Smooth muscle cell (in vitro differentiated cells): ENCODE results near the gene STIL. TPM values are rescaled to one million over a fixed set of nuclear protein-coding genes. Genes with fewer than 3 reads are reported as not detected.

ENCODE experiments used
- DNase-seq: peaks from one replicate; lab custom pipeline; 2025; ENCODE audit not compliant: unreplicated experiment; lab: John Stamatoyannopoulos, UW
- H2AFZ ChIP-seq: fragments of 200-600 bp; sonication (generic); 2 replicates; pipeline ENCODE4 v1.6.0; 2016; ENCODE audit warnings: antibody characterized with exemption, low read depth, mild to moderate bottlenecking
- H3F3A ChIP-seq: fragments of 200-600 bp; sonication (generic); 2 replicates; pipeline ENCODE4 v1.6.0; 2017; ENCODE audit warnings: antibody characterized with exemption, low read depth
- H3K27ac ChIP-seq: fragments of 200-600 bp; sonication (generic); 2 replicates; pipeline ENCODE4 v1.5.1; 2016; ENCODE audit warnings: low read depth, mild to moderate bottlenecking
- H3K27me3 ChIP-seq: fragments of 200-600 bp; sonication (generic); 2 replicates; pipeline ENCODE4 v1.6.1; 2016; ENCODE audit warnings: low read depth, mild to moderate bottlenecking
- H3K36me3 ChIP-seq: fragments of 200-600 bp; sonication (generic); 2 replicates; pipeline ENCODE4 v1.5.1; 2016; ENCODE audit warnings: low read depth
- H3K4me1 ChIP-seq: fragments of 200-600 bp; sonication (generic); 2 replicates; pipeline ENCODE4 v1.5.1; 2016; ENCODE audit warnings: low read depth
- H3K4me2 ChIP-seq: fragments of 200-600 bp; sonication (generic); 2 replicates; pipeline ENCODE4 v1.6.0; 2016; ENCODE audit warnings: mild to moderate bottlenecking
- H3K4me3 ChIP-seq: fragments of 200-600 bp; sonication (generic); 2 replicates; pipeline ENCODE4 v1.5.1; 2016; ENCODE audit warnings: mild to moderate bottlenecking
- H3K79me2 ChIP-seq: fragments of 200-600 bp; sonication (generic); 2 replicates; pipeline ENCODE4 v1.6.0; 2016; ENCODE audit warnings: low read depth, mild to moderate bottlenecking
- H3K9ac ChIP-seq: fragments of 200-600 bp; sonication (generic); 2 replicates; pipeline ENCODE4 v1.6.0; 2016; ENCODE audit warnings: low read depth
- H3K9me3 ChIP-seq: fragments of 200-600 bp; sonication (generic); replicated peaks from 2 replicates; pipeline ENCODE4 v1.5.1; 2016; ENCODE audit warnings: low read depth
- H4K20me1 ChIP-seq: fragments of 200-600 bp; sonication (generic); 2 replicates; pipeline ENCODE4 v1.6.0; 2016; ENCODE audit warnings: low read depth
- CTCF ChIP-seq: fragments of 200-600 bp; sonication (generic); IDR thresholded peaks from 2 replicates; pipeline ENCODE4 v1.5.1; 2017; ENCODE audit warnings: borderline replicate concordance, mild to moderate bottlenecking, antibody characterized with exemption; ENCODE audit not compliant: insufficient read depth, poor library complexity, severe bottlenecking
- WGBS: methylation state at CpG from one replicate; pipeline ENCODE4 v1.1.7; 2016; ENCODE audit warnings: low lambda C conversion rate; 5-methylcytosine and 5-hydroxymethylcytosine counted together
- polyA plus RNA-seq: library from polyadenylated mRNA; unstranded; fragments of >200 nt; fragmentation: Nextera tagmentation; extraction: Ambion mirVana; gene quantifications from 2 replicates; pipeline ENCODE4 v1.2.1, GENCODE V29; 2016
- total RNA-seq: library from RNA; depleted of rRNA; stranded (reverse); fragments of >200 nt; gene quantifications from 2 replicates; pipeline ENCODE4 v1.2.3, GENCODE V29; 2014

STIL gene
- total and polyA plus RNA-seq, 2 experiments from 2014 or later = 4.6 to 6.1 TPM

- WGBS = 8% methylated on average over 34 of the region's 35 CpGs
- peaks cover 18% of the 10 kb centered on the region for H3K4me1 ChIP-seq
- no peak for TF ChIP-seq CTCF
- H2AFZ ChIP-seq = no peak overlapping the region
- H3K9me3 ChIP-seq = no peaks in the 10 kb centered on the region
- no peaks in the 10 kb centered on the region for H3K36me3 ChIP-seq
- H3K4me2 ChIP-seq = no peak overlapping the region
- DNase-seq = no peak
- H4K20me1 ChIP-seq = peaks cover 4% of the 10 kb centered on the region
- H3K79me2 ChIP-seq = no peaks in the 10 kb centered on the region
- no peak overlapping the region for H3K4me3 ChIP-seq
- H3F3A ChIP-seq = no peaks in the 10 kb centered on the region
- H3K27me3 ChIP-seq = peaks cover 100% of the 10 kb centered on the region
- H3K27ac ChIP-seq = no peak overlapping the region
- no peak overlapping the region for H3K9ac ChIP-seq
These were observed 84.7 kb downstream of the STIL start for GRCh38 chr1:47229031-47229885.

- no peak for DNase-seq
- Histone ChIP-seq H3K4me1 (peaks cover 18% of the 10 kb centered on the region), H4K20me1 (peaks cover 4% of the 10 kb centered on the region), H3K27me3 (peaks cover 100% of the 10 kb centered on the region), H3K36me3 (no peaks in the 10 kb centered on the region), H3K9me3 (no peaks in the 10 kb centered on the region), H3K79me2 (no peaks in the 10 kb centered on the region), H3K27ac (no peak overlapping the region), H3F3A (no peaks in the 10 kb centered on the region), H3K4me2 (no peak overlapping the region), H3K4me3 (no peak overlapping the region), H3K9ac (no peak overlapping the region), H2AFZ (no peak overlapping the region)
- no peak for TF ChIP-seq CTCF
- WGBS = 28% methylated on average over 12 of the region's 12 CpGs
These were observed 85.3 kb downstream of the STIL start for GRCh38 chr1:47228644-47229030.

GRCh38 chr1:47227341-47228232 lies 86.4 kb downstream of the STIL start:
- H3K9ac ChIP-seq = no peak overlapping the region
- no peak overlapping the region for H3K4me2 ChIP-seq
- DNase-seq = no peak
- H3K4me3 ChIP-seq = no peak overlapping the region
- H3K27ac ChIP-seq = no peak overlapping the region
- H3K4me1 ChIP-seq = peaks cover 18% of the 10 kb centered on the region
- H4K20me1 ChIP-seq = peaks cover 4% of the 10 kb centered on the region
- H3K9me3 ChIP-seq = no peaks in the 10 kb centered on the region
- H2AFZ ChIP-seq = no peak overlapping the region
- TF ChIP-seq CTCF = no peak
- H3K27me3 ChIP-seq = peaks cover 100% of the 10 kb centered on the region
- no peaks in the 10 kb centered on the region for H3F3A ChIP-seq
- 36% methylated on average over 7 of the region's 7 CpGs for WGBS
- no peaks in the 10 kb centered on the region for H3K79me2 ChIP-seq
- no peaks in the 10 kb centered on the region for H3K36me3 ChIP-seq
